Measurements from ENCODE around the gene FAM78B.

Gene FAM78B

GRCh38 chr1:166166698-166167571, at the start of gene FAM78B:
Gene FAM78B, minus strand, starts transcription at chr1:166167001. Its CDS starts 753 bp downstream, at chr1:166166248.
- no peak for DNase-seq

- no peak for DNase-seq
Measured at GRCh38 chr1:166202546-166202945, 35.7 kb upstream of the FAM78B start.

- no peak for DNase-seq
Measured at GRCh38 chr1:166200743-166201142, 33.9 kb upstream of the FAM78B start.

DNA sequence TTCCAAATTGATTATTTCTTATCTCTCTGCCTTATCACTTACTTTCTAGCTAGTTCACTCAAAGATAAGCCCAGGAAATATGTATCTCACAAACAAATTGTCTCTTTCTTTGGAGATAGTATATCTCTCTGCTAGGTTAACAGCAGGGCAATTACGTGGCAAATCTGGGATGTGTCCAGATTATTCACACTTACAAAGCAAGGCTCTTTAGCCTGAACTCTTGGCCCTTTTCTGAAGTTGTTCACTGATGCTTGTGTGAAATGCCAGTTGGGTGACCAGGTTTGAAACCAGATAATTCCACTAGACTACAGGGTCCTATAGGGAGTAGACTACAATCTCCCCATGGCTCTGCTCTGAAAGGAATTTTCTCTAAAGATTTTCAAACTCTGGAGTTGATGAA, 30.8 kb upstream of the FAM78B start:
- DNase-seq, result no peak

DNA sequence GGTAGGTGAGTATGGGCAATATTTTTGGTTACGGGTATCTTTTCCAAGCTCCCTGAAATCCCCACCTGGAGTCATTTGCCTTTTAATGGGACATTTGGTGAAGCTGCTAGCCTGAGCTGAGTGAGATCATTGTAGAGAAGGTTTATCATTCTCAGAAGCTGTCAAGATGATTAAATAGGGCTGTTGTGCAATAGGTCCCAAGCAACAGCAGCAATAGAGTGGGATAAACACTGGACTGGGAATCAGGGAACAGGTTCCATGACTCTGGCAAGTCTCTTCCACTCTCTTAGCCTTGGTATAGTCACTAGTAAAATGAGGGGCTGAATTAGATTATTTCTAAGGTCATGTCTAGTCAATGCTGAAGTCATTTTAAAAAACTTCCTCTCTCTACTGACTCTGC, 30.3 kb upstream of the FAM78B start:
- no peak for DNase-seq

- DNase-seq, result no peak
Measured at GRCh38 chr1:166193057-166193698, 26.4 kb upstream of the FAM78B start.

DNA sequence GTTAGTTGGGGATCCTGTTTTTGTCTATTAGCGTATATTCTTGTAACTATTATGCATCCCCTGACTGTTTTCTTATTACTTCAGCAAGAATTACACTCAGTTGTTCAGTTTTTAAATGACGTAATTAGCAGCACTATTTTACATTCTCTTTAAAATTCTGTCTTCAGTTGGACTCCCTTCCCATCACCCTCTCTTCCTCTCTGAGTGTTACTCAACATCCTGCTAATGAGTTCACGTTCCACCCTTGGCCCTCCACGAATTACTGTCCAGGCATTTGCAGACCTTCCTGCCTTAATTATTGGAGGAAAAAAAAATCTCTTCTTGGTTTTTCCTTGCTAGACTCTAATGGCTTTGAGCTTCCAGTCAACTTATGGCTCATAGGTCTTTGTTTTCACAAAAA, 23.6 kb upstream of the FAM78B start:
- DNase-seq, result no peak

GRCh38 chr1:166189126-166189525, 22.3 kb upstream of the FAM78B start:
- DNase-seq, result no peak

DNA sequence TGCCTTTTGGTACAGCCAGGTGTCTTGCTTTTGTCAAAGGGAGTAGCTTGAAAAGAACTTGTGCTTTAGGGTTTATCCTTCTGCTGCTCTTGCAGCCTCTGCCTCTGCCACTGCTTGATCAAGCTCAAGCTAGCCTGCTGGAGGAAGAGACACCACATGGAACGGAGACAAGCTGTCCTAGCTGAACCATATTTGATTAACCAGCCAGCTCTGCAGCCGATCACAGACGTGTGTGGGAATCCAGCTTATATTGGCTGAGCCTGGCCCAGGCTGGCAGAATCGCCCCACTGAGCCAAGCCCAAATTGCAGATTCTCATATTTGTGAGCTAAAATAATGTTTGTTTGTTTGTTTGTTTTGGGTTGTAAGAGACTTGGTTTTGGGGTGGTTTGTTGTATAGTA, 18.7 kb upstream of the FAM78B start:
- no peak for DNase-seq

DNA sequence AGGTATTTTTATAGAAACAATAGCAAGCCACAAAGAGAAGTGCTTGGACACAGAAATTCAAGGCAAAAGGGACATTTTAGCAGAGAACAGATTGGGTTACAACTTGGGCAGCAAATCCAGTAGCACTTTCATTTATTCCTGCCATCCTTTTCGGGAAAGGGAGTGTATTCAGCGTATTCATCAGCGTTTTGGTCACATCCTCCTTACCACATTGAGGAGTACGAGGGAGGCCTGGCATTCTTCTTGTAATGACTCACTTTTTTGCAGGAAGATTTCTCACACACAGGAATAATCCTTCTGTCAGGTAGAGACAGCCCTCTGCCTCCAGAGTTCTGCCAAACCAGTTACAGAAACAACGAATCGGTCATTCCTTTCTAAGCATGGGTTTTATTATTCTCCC, 18.1 kb upstream of the FAM78B start:
- no peak for DNase-seq

- DNase-seq, result no peak
Measured at GRCh38 chr1:166184012-166184411, 17.2 kb upstream of the FAM78B start.

DNA sequence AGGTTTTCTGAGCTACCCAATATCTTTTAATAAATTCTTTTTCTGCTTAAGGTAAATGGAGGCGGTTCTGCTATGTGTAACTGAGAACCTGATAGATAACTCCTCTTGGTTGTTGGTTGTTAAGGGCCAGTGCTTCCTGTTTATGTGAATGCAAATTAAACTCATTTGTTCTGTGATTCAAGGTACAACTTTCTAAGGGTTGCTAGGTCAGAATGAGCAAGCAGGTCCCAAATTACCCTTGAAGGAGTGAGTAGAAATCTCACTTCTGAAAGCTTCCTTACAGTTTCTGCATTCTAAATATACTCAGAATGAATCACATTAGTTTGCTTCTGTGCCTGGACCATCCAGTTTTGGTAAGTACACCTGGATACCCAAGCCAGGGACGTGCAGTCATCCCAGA, 15.5 kb upstream of the FAM78B start:
- DNase-seq, result no peak

GRCh38 chr1:166176416-166176815, 9.6 kb upstream of the FAM78B start:
- DNase-seq, result no peak

DNA sequence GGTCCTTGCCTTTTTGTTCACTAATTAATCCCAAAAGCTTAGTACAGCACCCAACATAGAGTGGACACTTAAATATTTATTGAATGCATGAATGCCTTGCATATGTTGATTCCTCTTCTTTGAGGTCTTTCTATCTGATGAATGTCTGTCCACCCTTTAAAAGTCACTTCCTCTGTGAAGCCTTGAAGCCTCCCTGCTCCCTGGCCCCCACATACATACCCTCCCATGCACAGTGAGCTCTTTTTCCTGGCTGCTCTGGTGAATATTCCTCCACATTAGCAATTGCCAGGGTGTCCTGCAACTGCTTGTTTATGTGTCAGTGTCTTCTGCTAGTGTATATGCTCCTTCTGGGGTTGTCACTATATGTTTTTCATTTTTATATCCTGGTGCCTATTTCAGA, 8.2 kb upstream of the FAM78B start:
- no peak for DNase-seq

- no peak for DNase-seq
Measured at GRCh38 chr1:166174108-166174507, 7.3 kb upstream of the FAM78B start.

DNA sequence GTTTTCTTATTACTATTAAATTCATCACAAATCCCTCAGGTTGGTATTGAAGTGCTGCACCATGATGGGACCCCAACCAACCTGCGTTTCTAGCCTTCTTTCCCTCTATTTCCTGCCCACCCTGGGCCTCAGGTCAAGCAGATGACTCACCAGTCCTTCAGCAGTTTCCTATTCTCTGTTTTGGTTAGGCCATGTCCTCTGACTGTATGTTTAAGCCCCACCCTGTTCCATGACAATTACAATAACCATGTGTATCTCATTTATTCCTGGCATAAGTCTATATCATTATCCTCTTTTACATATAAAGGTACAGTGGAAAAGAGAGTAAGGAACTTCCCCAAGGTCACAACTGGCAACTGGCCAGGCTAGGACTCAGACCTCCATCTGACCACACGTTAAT, 5.3 kb upstream of the FAM78B start:
- DNase-seq, result no peak

- no peak for DNase-seq
Measured at GRCh38 chr1:166170726-166171125, 3.9 kb upstream of the FAM78B start.

- no peak for DNase-seq
Measured at GRCh38 chr1:166170075-166170474, 3.3 kb upstream of the FAM78B start.

DNA sequence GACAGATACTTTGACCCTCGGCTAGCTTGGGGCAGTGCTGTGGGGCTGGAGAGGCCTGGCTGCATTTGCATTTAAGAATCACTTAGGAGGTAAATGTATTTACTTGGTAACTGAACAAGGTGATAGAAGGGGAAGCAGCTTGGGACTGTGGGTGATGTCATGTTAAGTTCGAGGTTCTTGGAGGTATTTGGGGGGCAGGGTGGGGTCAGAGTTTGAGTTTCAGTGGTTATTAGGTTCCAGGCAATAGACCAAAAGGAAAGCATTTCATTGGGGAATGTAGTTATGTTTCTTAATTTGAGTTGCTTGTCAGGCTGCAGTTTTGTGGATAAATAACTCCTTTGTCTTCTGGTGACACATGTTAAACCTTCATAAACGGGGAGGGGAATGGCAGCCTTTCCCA, 2.4 kb upstream of the FAM78B start:
- no peak for DNase-seq

DNA sequence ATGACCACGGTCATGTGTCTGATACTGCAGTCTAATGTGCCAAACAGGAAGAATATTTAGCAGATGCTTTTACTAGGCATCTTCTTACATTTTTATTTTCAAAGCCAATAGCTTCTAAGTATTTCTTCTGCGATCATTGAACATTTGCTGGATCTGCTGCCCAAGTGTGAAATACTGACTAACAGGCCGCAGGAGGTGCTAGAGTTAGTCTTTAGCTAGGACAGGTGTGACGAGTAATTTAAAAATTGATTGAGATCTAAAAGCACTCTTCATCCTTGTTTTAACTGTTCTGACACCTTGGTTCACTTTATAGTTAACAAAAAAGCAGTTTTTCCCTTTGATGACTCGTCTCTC, 748 bp upstream of the FAM78B start:
- no peak for DNase-seq

DNA sequence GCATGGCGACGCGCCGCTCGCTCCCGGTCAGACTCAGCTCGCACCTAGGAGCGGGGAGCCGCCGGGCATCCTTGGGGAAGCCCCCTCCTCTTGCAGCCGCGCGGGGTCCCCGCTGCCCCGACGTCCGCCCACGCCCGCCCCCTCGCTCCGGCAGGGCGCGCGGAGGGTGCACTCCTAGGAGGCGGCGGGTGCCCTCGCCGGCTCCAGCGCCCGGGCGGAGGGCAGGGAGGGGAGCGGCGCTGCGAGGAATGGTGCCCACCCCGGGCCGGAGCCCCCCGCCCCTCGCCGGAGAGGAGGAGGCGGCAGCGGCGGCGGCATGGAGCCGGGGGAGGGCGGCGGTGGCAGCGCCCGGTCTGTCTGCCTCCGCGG, 488 bp downstream of the FAM78B start:
- no peak for DNase-seq

GRCh38 chr1:166165661-166166328, 1.0 kb downstream of the FAM78B start:
- DNase-seq, result no peak

DNA sequence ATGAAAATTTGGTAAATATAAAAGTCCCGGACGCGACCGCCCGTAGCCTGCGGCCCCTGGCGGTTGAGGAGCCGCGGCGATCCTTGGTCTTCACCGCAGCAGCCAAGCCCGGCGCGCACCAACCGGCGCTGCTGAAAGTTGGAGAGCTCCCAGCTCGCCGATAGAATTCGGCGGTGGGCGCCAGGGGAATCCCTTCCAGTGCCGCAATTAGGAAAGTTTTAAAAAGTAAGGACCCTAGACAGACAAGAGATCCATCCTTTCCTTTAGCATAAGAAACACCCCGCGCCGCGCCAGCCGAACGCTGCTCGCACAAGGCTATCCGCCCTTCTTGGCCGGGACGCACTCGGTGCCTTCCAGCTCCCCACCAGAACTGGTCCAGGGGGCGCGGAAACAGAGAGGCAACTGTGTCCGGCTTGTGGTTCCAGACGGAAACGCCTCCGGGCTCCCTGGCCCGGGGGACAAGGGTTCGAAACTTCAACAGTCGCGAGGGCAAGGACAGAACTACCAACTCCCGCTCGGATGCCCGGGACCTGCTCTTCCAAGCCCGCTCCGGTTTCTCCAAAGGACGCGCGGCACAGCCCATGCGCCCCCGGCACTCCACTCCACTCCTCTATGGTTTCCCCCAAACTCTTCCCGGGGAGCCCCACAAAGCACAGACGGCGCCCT, 1.7 kb downstream of the FAM78B start:
- no peak for DNase-seq

- no peak for DNase-seq
Measured at GRCh38 chr1:166164646-166164994, 2.2 kb downstream of the FAM78B start.

Measured in NCI-H1436 treated with DMSO at 0.1 percent for 48 hours (cell line).